RWPE2 (cell line): ENCODE results near the gene GOT1.

Experiments used
- ATAC-seq: fragments of 200-7000 bp; cut with Tn5 transposase; 3 replicates; pipeline ENCODE4 v1.9.1; 2021; ENCODE audit warnings: low read depth
- DNase-seq: peaks from one replicate; pipeline ENCODE4 v3.0.0-alpha.2; 2020; ENCODE audit warnings: low spot score
- H3K27ac ChIP-seq: fragments of 450-650 bp; 2 replicates; pipeline ENCODE4 v1.5.1; 2017; ENCODE audit warnings: mild to moderate bottlenecking; ENCODE audit not compliant: poor library complexity, severe bottlenecking
- H3K27me3 ChIP-seq: fragments of 250-450 bp; sonication (Bioruptor Pico); 2 replicates; pipeline ENCODE4 v1.5.1; 2021; ENCODE audit warnings: mild to moderate bottlenecking, moderate library complexity; ENCODE audit not compliant: insufficient read depth, poor library complexity, severe bottlenecking
- H3K36me3 ChIP-seq: fragments of 250-450 bp; sonication (Bioruptor Pico); 2 replicates; pipeline ENCODE4 v1.5.1; 2020; ENCODE audit warnings: low read depth, mild to moderate bottlenecking, moderate library complexity
- H3K4me1 ChIP-seq: fragments of 250-450 bp; sonication (Bioruptor Pico); 2 replicates; pipeline ENCODE4 v1.5.1; 2021; ENCODE audit warnings: mild to moderate bottlenecking, moderate library complexity; ENCODE audit not compliant: insufficient read depth, poor library complexity, severe bottlenecking
- H3K4me3 ChIP-seq: fragments of 250-450 bp; sonication (Bioruptor Pico); 2 replicates; pipeline ENCODE4 v1.5.1; 2021; ENCODE audit warnings: mild to moderate bottlenecking, moderate library complexity; ENCODE audit not compliant: severe bottlenecking
- H3K9me3 ChIP-seq: fragments of 250-450 bp; sonication (Bioruptor Pico); 2 replicates; pipeline ENCODE4 v1.5.1; 2021; ENCODE audit warnings: mild to moderate bottlenecking, moderate library complexity; ENCODE audit not compliant: severe bottlenecking
- CTCF ChIP-seq: fragments of 450-650 bp; IDR thresholded peaks from one replicate; pipeline ENCODE4 v1.5.1; 2017; ENCODE audit warnings: mild to moderate bottlenecking, moderate library complexity; ENCODE audit not compliant: poor library complexity, severe bottlenecking

GOT1 gene

GRCh38 chr10:99391346-99391745 lies 39.1 kb downstream of the GOT1 start:
- H3K4me1 ChIP-seq = peaks cover 46% of the 10 kb centered on the region
- H3K27me3 ChIP-seq = no peaks in the 10 kb centered on the region
- H3K4me3 ChIP-seq = no peak overlapping the region
- no peaks in the 10 kb centered on the region for H3K9me3 ChIP-seq
- ATAC-seq = no peak
- no peak for TF ChIP-seq CTCF
- no peak overlapping the region for H3K27ac ChIP-seq
- DNase-seq = no peak
- H3K36me3 ChIP-seq = no peaks in the 10 kb centered on the region

GRCh38 chr10:99389729-99390480 lies 40.5 kb downstream of the GOT1 start:
- Histone ChIP-seq H3K4me3 (no peak overlapping the region), H3K27ac (no peak overlapping the region), H3K27me3 (no peaks in the 10 kb centered on the region), H3K36me3 (no peaks in the 10 kb centered on the region), H3K9me3 (no peaks in the 10 kb centered on the region), H3K4me1 (peaks cover 31% of the 10 kb centered on the region)
- no peak for ATAC-seq
- TF ChIP-seq CTCF = no peak
- no peak for DNase-seq

GRCh38 chr10:99387541-99387940 lies 42.9 kb downstream of the GOT1 start:
- Histone ChIP-seq H3K4me1 (peaks cover 7% of the 10 kb centered on the region), H3K9me3 (no peaks in the 10 kb centered on the region), H3K4me3 (no peak overlapping the region), H3K27ac (no peak overlapping the region), H3K27me3 (no peaks in the 10 kb centered on the region), H3K36me3 (no peaks in the 10 kb centered on the region)
- no peak for DNase-seq
- ATAC-seq = no peak
- TF ChIP-seq CTCF = no peak

DNA sequence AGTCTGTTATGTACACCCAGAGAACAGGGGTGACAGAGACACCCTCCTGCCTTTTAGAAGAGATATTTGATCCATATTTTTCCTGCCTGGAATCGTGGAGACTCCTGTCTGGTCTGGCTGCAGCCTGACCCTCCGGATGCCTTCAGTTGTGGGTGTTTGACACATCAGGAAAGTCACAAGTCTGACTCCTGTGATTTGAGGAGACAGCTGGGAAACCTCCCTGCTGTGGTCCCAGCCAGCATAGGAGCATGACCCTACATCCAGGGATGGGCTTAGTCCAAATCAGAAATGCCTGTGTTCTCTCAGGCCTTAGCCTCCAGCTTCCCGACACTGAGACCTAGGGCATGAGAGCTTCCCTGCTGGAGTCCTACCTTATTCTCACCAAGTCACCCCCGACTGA lies 43.4 kb downstream of the GOT1 start:
- Histone ChIP-seq H3K36me3 (no peaks in the 10 kb centered on the region), H3K4me3 (no peak overlapping the region), H3K27me3 (no peaks in the 10 kb centered on the region), H3K27ac (no peak overlapping the region), H3K4me1 (peaks cover 4% of the 10 kb centered on the region), H3K9me3 (no peaks in the 10 kb centered on the region)
- DNase-seq = no peak
- TF ChIP-seq CTCF = no peak
- ATAC-seq = no peak

- Histone ChIP-seq H3K27ac (no peak overlapping the region), H3K4me1 (no peaks in the 10 kb centered on the region), H3K27me3 (no peaks in the 10 kb centered on the region), H3K36me3 (no peaks in the 10 kb centered on the region), H3K9me3 (no peaks in the 10 kb centered on the region), H3K4me3 (no peak overlapping the region)
- ATAC-seq = 0 out of 3 replicates have a peak, but pooled peaks have one; percentile 14
- no peak for TF ChIP-seq CTCF
- no peak for DNase-seq
These were observed 48.2 kb downstream of the GOT1 start for GRCh38 chr10:99382176-99382575.
